ENCODE data around the gene CDK14.

GRCh38 chr7:90774706-90775105 lies 178.6 kb downstream of the CDK14 start:
- TF ChIP-seq POLR2A (IDR thresholded peaks at IDR 0.05) (no peak), CTCF (IDR thresholded peaks at IDR 0.05) (no peak)

Measured in heart left ventricle (tissue), 13 donors.